ENCODE measurements around the gene CCNDBP1.

Gene CCNDBP1

DNA sequence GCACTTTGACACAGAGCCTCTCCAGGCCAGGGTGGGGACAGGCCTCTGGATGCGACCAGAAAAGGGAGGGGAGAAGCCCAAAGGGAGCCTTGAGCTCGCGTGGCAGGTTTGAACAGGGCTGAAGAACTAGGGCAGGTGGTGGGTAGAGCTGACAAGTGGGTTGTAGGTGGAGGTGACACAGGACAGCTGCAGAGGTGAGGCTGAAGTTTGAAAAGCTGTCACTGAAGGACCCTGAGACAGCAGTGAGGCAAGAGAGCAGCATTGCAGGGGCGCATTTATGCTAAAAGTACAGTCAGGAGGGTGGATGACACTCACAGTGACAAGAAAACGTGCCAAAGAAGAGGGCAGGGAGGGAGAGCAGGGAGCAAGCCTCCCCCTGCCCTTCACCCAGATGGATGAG, 57.4 kb downstream of the CCNDBP1 start:
- no peak for DNase-seq (ENCODE audit: extremely low read depth in 1 of 2, low read depth in 1 of 2)

DNA sequence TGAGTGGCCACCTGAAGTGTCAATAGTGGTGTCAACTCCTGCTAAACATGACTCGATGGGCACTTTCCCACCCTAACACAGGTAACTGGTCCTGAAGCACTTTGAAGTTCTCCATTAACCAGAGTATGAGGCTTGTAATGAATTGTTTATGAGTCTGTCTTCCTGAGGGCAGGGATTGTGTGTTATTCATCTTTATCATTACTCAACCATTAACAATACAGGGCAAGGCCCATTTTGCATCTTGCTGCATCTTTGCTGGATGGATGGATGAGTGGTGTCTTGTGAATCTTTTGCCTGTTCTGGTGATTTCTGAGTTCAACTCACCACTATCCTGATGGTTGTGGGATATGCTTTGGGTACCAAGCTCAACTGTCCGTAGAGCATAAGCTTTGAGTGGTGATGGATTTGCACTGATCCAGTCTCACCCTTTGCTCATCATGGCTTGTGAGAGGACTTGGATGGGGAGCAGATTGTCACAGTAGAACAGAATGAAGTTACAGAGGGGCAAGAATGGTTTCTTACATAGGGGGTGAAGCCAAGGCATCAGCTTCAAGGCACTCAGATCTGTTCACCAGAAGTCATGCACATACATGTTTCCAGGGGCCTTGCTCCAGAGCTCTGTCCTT, 57.9 kb downstream of the CCNDBP1 start:
- no peak for DNase-seq (ENCODE audit: extremely low read depth in 1 of 2, low read depth in 1 of 2)

DNA sequence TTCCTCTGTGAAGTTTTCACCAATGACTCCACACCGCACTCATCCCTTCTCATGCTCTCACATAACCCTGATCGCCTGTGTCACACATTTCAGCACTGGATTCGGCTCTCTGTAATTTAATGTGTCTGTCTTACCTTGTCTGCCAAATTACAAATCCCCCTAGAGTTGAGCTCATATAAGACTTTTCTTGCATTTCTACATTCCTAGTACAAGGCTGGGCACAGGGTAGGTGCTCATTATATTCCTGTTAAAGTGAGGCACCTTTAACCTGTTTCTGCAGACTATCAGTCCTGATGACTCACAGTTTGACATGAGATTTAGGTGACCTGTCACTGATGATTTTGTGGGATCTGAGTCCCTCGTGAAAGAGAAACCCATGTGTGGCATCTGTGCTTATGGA, 58.9 kb downstream of the CCNDBP1 start:
- no peak for DNase-seq (ENCODE audit: extremely low read depth in 1 of 2, low read depth in 1 of 2)

DNA sequence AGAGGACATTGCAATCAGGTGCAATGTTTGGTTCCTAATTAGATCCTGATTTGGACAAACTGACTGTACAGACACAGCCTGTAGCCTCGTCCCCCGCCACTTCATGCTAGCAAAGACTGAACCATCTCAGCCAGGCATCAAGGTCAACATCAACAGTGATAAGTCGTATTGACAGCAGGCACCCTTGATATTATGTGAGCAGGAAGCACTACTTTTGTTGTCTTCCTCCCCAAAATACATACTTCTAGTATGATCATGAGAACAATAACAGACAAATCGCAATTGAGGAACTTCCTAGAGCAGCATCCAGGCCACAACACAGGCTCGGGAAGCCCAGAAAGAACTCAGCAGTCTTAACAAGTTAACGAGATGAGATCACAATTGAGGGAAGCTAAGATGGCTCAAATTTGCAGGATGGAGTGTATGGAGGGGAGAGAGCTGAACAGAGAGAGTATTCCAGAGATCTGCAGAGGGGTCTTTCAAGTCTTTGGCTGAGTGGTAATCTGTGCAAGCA, 61.1 kb downstream of the CCNDBP1 start:
- DNase-seq (ENCODE audit: extremely low read depth in 1 of 2, low read depth in 1 of 2), result no peak

Data from activated CD8-positive, alpha-beta memory T cell treated with anti-CD3 and anti-CD28 coated beads for 1 hour (primary cell).